Fibroblast of the aortic adventitia (primary cell): ENCODE data around the gene ZNG1F. TPM values are rescaled to one million over a fixed set of nuclear protein-coding genes. Genes with fewer than 3 reads are reported as not detected.
A peak's percentile ranks its signal among the peaks of the same experiment; 100 is the strongest.
"Not testable (repeated sequence)": the region's sequence is repeated elsewhere in the genome, so short reads cannot be mapped to it uniquely, and the experiment has no call there.

ENCODE experiments used
- DNase-seq: peaks from one replicate; pipeline ENCODE4 v3.0.0-alpha.2; 2010; ENCODE audit warnings: low read depth
- H3K4me3 ChIP-seq: 2 replicates; pipeline ENCODE4 v1.5.1; 2011; ENCODE audit warnings: low read depth, mild to moderate bottlenecking, control low read depth, low read length, moderate library complexity
- CTCF ChIP-seq: IDR thresholded peaks from 2 replicates; pipeline ENCODE4 v1.5.1; 2011; ENCODE audit warnings: mild to moderate bottlenecking, low read length, control low read depth, inconsistent platforms; ENCODE audit not compliant: insufficient read depth
- total RNA-seq: library from RNA; depleted of rRNA; stranded (reverse); fragments of >200 nt; gene quantifications from 2 replicates; pipeline ENCODE4 v1.2.3, GENCODE V29; 2012; ENCODE audit warnings: low replicate concordance

ZNG1F gene
- total RNA-seq = 1.7 and 8.7 TPM in 2 replicates

GRCh38 chr9:41189217-41189616, at the start of gene ZNG1F:
Gene ZNG1F, minus strand, starts transcription at chr9:41189317. Its CDS starts 59 bp downstream, at chr9:41189258.
- DNase-seq, H3K4me3 ChIP-seq: not testable (repeated sequence)

GRCh38 chr9:41237110-41237749, 48.1 kb upstream of the ZNG1F start:
- peak overlapping the region; percentile 44 for H3K4me3 ChIP-seq
- DNase-seq = peak; percentile 15

- not testable (repeated sequence) for H3K4me3 ChIP-seq, DNase-seq
These were observed 47.5 kb upstream of the ZNG1F start for GRCh38 chr9:41236486-41237109.

- DNase-seq = not testable (repeated sequence)
- H3K4me3 ChIP-seq = peak overlapping the region; percentile 37
These were observed 46.0 kb upstream of the ZNG1F start for GRCh38 chr9:41234811-41235805.

GRCh38 chr9:41234221-41234620, 45.1 kb upstream of the ZNG1F start:
- H3K4me3 ChIP-seq, DNase-seq: not testable (repeated sequence)

GRCh38 chr9:41232326-41232725, 43.2 kb upstream of the ZNG1F start:
- not testable (repeated sequence) for H3K4me3 ChIP-seq, DNase-seq

GRCh38 chr9:41230418-41230817, 41.3 kb upstream of the ZNG1F start:
- peak; percentile 8 for DNase-seq
- not testable (repeated sequence) for H3K4me3 ChIP-seq

- no peak overlapping the region for H3K4me3 ChIP-seq
- peak; percentile 14 for DNase-seq
- TF ChIP-seq CTCF = no peak
These were observed 40.6 kb upstream of the ZNG1F start for GRCh38 chr9:41229408-41230401.

- H3K4me3 ChIP-seq, DNase-seq: not testable (repeated sequence)
These were observed 30.7 kb upstream of the ZNG1F start for GRCh38 chr9:41219831-41220230.

GRCh38 chr9:41188439-41188838, 678 bp downstream of the ZNG1F start:
- H3K4me3 ChIP-seq, DNase-seq: not testable (repeated sequence)

GRCh38 chr9:41174994-41175393, 14.1 kb downstream of the ZNG1F start:
- H3K4me3 ChIP-seq, DNase-seq: not testable (repeated sequence)

- DNase-seq, H3K4me3 ChIP-seq: not testable (repeated sequence)
These were observed 39.0 kb downstream of the ZNG1F start for GRCh38 chr9:41150116-41150515.

- not testable (repeated sequence) for DNase-seq, H3K4me3 ChIP-seq
These were observed 47.2 kb downstream of the ZNG1F start for GRCh38 chr9:41141878-41142277.

- DNase-seq, H3K4me3 ChIP-seq: not testable (repeated sequence)
These were observed 60.5 kb downstream of the ZNG1F start, which contains the start of gene FOXD4L6 for GRCh38 chr9:41128581-41128980. Gene FOXD4L6, minus strand, starts transcription at chr9:41128681. Its CDS starts 298 bp downstream, at chr9:41128383.

GRCh38 chr9:41126746-41127446, 62.2 kb downstream of the ZNG1F start:
- DNase-seq, H3K4me3 ChIP-seq: not testable (repeated sequence)

- DNase-seq, H3K4me3 ChIP-seq: not testable (repeated sequence)
These were observed 63.2 kb downstream of the ZNG1F start for GRCh38 chr9:41125936-41126335.
